Measurements from ENCODE around the gene CCL23.
A peak's percentile ranks its signal among the peaks of the same experiment; 100 is the strongest.
"Not testable (repeated sequence)": the region's sequence is repeated elsewhere in the genome, so short reads cannot be mapped to it uniquely, and the experiment has no call there.

Gene CCL23

DNA sequence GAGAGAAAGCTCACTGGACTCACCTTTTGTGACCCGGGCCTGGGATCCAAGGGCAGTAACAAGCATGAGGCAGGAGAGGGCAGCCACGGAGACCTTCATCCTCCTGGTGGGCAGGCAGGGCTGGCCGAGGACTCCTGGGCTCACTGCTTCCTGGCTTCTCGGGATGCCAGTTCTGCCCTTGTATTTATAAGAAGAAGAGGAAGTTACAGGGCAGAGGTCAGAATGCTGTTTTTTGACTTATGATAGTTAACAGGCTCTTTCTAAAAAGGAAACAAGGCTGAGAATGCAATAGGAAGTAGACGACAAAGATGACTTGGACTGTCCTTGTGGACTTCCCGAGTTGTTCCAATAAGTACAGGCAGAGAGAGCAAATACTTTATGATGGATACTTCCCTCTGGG, at the start of gene CCL23:
Gene CCL23 (minus strand): TSS at position 174 of the 400 bp plus-strand sequence. CDS start 75 bp downstream, at position 99.
- DNase-seq, result peak; percentile 78 to 81

DNA sequence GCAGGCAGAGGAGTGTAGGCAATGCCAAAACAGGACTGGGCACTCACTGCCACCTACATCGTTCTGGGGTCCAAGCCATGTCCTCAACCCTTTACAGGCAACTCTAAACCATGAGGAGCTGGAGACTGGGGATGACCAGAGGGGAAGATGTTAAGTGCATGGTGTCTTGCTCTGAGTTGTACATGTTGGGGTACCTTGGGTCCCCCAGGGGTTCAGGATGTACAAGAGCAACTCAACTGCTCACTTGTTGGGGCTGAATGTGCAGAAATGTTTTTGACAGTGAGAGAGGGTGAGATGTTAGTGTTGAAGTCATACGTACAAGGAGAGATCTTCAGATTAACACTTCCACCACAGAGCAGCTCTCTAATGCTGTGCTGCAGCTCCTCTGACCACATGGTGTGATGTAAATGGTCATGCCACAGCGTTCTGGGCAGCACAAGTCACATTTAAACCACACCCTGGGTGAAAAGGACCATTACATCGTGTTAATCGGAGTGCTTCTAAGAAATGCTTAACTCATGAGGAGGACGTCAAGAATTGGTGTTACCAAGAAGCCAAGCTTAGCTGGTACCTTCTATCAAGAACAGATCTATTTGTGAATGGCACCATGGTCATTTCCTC, 48.7 kb upstream of the CCL23 start:
- peak; percentile 30 to 33 for DNase-seq

DNA sequence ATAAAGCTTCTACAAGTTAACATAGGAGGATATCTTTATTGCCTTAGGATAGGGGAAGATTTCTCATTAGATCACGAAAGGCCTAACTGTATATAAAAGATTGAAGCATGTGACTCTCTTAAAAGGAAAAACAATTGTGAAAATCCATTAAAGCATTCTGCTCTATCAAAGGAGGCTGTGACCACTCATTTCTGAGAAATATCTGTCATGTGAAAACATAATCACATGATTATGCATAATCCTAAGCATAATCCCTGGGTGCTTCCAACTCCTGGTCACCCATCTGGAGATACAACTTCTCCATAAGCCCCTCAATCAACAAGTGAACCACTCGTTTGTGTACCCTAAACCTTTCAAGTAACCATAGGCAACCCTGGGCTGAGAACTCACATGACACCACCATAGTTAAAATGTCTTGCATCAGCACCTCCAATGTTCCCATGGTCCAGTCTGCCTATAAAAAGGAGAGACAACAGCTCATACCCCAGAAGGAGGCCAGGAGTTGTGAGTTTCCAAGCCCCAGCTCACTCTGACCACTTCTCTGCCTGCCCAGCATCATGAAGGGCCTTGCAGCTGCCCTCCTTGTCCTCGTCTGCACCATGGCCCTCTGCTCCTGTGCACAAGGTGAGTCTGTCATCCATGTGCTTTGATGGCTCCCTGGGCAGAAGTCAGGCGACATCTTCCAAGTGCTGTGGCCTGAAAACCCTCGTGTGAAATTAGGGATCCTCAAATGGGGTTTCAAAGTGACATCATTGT, 46.2 kb upstream of the CCL23 start, which contains the start of gene CCL18:
Gene CCL18 (plus strand): TSS at position 487 of the 756 bp plus-strand sequence. CDS start 71 bp downstream, at position 558.
- peak in 1 of 2 donors; percentile 53 for DNase-seq

DNA sequence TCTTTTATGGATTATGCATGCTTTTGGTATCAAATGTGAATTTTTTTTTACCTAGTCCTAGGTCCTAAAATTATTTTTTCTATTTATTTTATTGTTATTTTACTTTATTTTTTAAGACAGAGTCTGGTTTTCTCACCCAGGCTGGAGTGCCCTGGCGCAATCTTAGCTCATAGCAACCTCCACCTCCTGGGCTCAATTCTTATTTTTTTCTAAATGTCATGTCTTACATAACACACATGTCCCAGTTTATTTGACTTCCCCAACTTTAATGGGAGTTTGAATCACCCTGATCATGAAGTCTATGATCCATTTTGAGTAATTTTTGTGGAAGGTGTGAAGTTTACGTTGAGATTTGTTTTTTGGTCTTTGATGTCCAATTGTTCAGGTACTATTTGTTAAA, 43.0 kb upstream of the CCL23 start:
- DNase-seq, result peak; percentile 34 to 46

DNA sequence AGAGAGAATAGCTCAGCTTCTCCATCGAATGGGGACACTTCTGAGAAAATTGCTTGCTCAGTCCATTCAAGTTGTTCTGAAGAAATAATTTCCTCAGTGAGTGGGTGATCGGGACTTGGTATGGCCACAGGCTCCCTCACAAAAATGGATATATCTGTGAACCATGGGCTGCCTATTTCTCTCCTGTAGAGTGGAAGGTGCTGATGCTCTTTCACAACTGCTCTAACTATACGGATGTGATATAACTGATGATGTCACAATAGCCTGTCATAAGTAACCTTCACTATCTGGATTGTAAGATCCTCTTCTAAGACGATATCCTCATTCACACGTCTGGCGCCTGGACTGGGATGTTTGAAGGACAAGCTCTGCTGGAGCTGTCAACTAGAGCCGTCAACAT, 41.6 kb upstream of the CCL23 start:
- DNase-seq, result peak; percentile 51 to 65

DNA sequence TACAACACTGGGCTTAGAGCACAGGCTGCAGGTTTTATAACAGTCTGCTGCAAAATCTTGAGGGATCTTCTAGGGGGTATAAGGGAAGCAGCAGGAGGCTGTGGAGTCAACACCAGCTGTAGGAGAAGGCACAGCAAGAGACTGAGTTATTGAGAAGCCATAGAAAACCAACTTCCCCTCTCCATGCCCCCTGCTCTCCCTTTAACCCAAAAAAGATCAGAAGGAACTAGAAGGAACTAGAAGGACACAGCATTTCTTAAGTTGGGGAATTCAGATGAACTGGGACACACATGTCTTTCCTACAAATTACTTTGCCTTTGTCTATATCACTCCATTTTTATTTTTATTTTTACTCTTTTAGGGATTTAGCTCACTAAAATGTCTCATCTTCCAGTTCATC, 40.1 kb upstream of the CCL23 start:
- peak; percentile 82 to 89 for DNase-seq

DNA sequence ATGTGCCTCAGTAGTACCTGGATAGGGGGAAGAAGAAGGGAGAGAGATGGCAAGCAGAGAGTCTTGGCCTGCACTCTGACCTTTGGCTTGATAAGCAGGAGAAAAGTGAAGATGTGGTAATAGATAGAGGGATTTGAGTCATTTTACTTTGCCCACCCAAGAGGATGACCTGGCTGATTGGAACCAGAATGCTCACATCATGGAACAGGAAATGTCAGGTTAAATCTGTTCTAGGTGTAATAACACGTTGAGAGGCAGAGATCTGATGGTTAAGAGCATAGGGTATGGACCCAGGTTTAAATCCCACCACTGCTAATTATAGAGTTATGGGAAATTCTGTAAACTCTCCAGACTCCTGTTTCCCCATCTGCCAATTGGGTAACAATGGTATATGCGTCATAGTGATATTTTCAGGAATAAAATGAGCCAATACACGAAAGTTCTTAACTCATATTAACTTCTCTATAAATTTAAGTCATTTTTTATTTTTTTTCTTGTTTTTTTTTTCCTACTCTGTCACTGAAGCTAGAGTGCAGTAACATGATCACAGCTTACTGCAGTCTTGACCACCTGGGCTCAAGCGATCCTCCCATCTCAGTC, 38.2 kb upstream of the CCL23 start:
- DNase-seq, result peak; percentile 96 to 98

DNA sequence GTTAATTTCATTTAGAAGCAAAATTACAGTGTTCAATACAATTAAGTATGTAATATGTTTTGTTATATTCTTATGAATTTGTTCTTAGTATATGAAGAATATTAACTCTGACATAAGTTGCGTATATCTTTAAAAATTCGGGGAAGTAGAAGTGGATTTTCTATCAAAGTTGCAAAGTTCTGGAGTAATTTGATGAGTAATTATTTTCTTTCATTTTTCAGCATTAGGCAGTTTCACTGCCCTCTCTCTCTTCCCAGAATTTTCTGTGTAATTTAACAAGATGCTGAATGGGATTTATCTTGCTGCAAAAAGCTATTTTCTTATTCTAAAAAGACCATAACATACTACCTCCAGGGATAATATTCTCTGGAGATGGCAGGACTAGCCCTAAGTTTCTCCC, 37.4 kb upstream of the CCL23 start:
- peak; percentile 57 to 66 for DNase-seq

DNA sequence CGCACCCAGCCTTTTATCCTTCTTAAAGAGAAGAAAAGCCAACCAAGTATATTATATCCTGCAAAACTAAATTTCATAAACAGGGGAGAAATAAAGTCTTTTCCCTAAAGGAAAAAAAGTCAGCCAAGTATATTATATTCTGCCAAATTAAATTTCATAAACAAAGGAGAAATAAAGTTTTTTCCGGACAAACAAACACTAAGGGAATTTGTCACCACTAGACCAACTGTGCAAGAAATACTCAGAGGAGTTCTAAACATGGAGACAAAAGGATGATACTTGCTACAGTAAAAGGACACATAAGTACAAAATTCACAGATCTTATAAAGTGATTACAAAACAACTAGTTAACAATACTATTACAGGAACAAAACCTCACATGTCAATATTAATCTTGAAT, 31.9 kb upstream of the CCL23 start:
- DNase-seq, result no peak

DNA sequence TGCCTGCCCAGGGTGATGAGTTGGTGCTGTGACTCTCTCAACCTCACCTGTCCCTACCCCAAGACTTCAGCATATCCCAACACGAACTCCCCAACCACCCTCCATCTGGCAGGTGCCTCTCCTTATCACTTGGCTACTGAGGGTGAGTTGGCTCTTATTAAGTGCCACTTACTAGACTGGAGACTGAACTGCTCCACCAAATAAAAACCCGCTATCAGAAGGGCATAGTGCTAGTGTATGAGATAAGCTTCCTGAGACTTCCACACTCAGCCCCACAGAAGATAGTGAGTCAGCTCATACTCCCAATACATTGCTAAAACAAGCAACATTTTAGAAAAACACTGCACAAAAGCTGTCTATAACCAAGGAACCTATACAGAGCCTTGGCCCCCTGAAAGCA, 30.3 kb upstream of the CCL23 start:
- no peak for DNase-seq

DNA sequence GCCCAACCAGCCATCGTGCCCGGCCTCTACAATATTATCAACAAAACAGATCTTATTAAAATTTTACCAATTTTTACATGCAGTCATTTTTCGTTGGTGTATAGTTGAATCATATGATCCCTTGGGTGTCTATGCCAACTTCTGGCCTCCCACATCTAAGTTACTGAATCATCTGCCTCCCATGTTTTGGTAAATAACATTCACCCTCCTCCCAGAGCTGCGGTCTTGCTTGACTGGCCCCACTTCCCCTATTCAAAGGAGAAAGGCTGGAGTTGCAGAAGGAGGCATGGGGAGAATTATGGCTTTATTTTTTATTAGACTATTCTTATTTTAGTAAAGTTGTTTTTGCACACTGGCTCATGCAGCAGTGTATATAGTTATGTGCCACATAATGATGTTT, 18.5 kb upstream of the CCL23 start:
- peak; percentile 77 to 94 for DNase-seq

GRCh38 chr17:36034127-36034526, 16.4 kb upstream of the CCL23 start:
- peak; percentile 52 to 80 for DNase-seq

DNA sequence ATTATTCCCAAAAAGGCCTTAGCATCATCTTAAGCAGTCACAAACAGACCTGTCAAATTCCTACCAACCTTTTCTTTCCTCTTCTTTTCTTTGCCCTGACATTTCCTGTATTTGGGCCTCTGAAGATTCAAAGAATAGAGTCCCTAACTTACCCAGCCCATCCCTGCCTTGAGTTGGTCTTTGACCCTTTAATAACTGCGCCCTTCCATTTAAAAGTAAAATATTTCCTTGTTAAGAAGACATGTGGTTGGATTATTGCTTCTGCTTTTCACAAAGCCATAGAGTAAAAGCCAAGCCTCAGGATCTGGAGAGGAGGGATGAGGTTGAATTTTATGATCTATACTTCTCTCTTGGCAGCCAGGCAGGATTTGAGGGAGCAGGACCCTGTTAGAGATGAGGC, 13.2 kb upstream of the CCL23 start:
- no peak for DNase-seq

DNA sequence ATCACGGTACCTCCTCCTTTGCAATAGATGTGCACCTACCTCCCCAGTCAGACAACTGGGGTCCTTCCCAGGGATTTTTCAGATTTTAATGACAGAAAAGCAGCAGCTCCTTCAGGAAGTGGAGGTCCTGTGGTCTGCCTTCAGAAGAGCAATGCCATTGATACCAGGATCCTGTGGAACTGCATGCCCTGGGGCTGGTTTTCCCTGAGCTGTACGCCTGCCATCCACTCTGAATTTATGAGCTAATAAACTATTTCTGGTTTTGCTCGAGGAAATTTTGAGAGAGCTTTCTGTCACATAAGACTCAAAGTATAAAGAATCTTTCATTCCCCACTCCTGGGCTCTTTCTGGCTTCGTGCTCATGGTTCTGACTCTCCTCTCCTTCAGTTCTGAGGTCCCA, 10.0 kb upstream of the CCL23 start:
- no peak for DNase-seq

DNA sequence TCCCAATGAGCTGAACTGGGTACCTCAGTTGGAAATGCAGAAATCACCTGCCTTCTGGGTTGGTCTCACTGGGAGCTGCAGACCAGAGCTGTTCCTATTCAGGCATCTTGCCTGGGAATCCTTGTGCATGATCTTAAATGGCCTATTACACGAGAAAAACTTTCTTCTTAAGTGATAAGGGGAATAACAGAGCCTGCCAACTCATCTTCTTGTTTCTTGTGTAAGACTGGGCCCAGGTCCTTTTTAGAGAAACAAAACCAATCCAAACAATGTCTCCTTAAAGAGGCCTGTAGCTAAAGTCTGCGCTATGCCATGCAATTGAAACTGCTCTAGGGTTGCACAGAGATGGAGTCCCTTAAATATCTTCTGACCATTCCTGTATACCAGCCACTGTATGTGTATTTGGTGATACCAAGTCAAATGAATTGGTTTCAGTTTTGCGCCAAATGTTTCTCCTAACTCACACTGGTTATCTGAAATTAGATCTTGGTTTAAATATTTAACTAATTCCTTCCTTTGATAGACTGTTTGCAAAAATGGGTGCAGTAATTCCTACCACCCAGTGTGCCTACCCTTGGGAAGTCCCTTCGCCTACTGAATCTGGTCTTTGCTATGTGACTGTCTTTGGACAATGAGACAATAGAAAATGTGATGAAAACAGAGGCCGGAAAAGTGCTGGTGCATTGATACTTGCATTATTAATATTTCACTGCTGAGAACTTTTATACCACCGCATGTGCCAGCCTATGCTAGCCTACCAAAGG, 6.5 kb upstream of the CCL23 start:
- peak; percentile 29 to 71 for DNase-seq

- DNase-seq, result no peak
Observed at GRCh38 chr17:36019423-36019822, 1.7 kb upstream of the CCL23 start.

DNA sequence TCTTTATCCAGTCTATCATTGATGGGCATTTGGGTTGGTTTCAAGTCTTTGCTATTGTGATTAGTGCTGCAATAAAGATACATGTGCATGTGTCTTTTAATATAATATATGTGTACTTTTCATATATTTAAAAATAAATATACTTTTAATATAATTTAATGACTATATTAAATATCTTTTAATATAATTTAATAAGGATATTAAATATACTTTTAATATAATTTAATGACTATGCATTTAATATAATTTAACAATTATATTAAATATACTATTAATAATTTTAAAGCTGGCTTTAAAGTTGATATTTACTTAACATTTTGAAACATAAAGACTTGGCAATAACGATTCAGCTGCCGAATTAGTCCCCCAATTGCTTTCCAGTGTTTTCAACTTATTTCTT, 1.2 kb downstream of the CCL23 start:
- no peak for DNase-seq

DNA sequence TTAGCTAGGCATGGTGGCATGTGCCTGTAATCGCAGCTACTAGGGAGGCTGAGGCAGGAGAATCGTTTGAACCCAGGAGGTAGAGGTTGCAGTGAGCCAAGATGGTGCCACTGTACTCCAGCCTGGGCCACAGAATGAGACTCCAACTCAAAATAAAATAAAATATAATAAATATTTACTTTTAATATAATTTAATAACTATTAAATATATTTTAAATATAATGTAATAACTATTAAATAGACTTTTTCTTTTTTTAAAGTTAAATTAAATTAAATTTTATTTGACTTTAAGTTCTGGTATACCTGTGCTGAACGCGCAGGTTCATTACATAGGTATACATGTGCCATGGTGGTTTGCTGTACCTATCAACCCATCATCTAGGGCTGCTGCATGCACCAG, 1.9 kb downstream of the CCL23 start:
- not testable (repeated sequence) for DNase-seq

GRCh38 chr17:36014946-36015345, 2.8 kb downstream of the CCL23 start:
- DNase-seq, result no peak

- DNase-seq, result no peak
Observed at GRCh38 chr17:36011201-36011600, 6.6 kb downstream of the CCL23 start.

- DNase-seq, result peak; percentile 21 to 60
Observed at GRCh38 chr17:36008998-36009665, 8.6 kb downstream of the CCL23 start.

DNA sequence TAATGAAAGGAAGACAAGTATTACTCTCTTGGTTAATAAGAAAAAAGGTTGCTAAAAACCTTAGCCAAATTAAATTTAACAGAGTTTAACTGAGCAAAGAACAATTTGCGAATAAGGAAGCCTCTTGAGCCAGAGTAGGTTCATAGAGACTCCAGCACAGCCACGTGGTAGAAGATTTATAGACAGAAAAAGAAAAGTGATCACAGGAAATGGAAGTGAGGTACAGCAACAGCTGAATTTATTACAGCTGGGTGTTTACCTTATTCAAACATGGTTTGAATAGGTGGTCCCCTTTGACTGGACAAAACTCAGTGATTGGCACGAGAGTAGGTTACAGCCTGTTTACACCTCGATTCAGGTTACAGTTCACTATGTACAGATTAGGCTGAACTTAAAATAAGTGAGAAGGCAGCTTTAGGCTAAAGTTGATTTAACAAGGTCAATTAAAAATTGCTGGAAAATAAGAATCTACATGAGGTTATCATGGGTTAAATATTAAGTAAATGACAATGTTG, 13.1 kb downstream of the CCL23 start:
- no peak for DNase-seq

All from inflammatory macrophage treated with lipopolysaccharide for 1 hour (primary cell).